HG02973 (cell line): Measurements from ENCODE around the gene COL10A1.

Experiments used
- ATAC-seq: cut with Tn5 transposase; IDR thresholded peaks from one replicate; pipeline ENCODE4 v1.9.1; 2021; ENCODE audit warnings: moderate library complexity; ENCODE audit not compliant: unreplicated experiment

The COL10A1 gene

GRCh38 chr6:116088946-116089345, 37.0 kb downstream of the COL10A1 start:
- ATAC-seq, result no peak

DNA sequence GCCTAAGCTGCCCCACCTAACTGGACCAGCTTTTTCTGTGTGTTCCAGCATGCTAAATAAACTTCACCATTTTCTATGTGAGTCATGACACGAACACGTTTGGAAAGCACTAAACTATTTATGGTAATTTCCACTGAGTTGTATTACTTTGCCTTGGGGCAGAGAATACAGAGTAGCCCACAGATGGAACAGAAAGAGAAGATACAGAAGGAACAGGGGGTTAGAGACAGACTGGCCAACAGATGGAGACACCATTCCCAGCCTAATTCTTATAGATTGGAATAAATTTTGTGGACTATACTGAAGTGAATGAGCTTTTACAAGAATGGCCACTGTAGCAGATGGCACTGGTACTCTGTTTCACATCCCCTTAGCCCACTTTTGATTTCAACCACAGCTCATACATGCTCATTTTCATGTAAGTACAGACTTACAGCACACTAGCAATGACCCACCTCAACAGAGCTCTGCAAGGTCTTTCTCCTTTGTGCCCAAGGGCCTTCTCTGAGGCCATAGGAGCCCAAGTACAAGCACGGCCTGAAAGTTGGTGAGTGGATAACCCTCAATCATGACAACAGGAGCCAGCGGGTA, 38.4 kb downstream of the COL10A1 start:
- peak; percentile 95 for ATAC-seq

GRCh38 chr6:116084284-116084683, 41.6 kb downstream of the COL10A1 start:
- ATAC-seq, result no peak

GRCh38 chr6:116083052-116083451, 42.9 kb downstream of the COL10A1 start:
- ATAC-seq, result no peak

GRCh38 chr6:116078945-116079344, 47.0 kb downstream of the COL10A1 start:
- no peak for ATAC-seq

- ATAC-seq, result no peak
Measured at GRCh38 chr6:116078522-116078921, 47.4 kb downstream of the COL10A1 start.

DNA sequence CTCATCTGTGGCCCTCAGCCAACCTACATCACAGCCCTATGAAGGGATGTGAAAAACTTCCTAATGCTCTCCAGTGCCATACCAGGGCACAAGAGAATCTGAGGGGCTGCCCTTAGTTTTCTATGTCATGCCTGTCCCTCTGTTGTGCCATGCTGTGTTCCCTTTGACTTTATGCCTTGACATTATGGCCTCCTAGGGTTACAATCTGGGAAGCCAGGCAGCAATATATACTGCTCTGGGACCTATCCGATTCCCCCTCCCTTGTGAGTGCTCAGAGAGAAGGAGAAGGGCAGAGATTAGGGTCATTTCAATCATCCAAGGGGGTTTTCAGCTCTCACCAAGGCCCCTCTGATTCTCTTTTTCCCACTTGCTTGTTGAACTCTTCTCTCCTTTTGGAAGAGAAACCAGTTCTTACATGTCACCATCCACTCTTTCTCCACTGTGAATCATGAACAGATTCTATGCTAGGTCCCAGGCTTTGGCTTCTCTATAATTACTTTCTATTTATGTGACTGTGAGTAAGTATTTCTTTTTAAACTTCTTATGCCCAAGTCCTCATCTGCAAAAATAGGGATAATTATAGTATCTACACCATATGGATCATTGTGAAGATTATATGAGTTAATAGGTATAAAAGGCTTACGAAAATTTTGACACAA, 51.1 kb downstream of the COL10A1 start:
- no peak for ATAC-seq

- no peak for ATAC-seq
Measured at GRCh38 chr6:116073765-116074440, 52.0 kb downstream of the COL10A1 start.

DNA sequence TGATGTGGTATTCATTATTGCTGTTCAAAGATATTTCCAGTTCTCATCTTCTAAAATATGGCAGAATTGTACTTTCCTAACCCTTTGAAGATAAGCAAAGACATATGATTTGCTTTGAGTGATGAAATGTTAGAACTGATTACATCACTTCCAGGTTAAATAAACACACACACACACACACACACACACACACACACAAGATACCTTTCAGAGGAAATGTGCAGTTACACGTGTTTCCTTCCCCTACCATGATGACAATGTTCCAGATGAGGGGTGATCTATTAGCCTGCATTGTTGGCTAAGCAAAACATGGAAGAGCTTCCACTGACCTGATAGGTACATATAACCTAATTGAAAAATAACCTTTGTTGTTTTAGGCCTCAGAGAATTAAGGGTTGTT, 53.6 kb downstream of the COL10A1 start:
- ATAC-seq, result no peak

GRCh38 chr6:116070616-116071389, 55.1 kb downstream of the COL10A1 start:
- ATAC-seq, result no peak

DNA sequence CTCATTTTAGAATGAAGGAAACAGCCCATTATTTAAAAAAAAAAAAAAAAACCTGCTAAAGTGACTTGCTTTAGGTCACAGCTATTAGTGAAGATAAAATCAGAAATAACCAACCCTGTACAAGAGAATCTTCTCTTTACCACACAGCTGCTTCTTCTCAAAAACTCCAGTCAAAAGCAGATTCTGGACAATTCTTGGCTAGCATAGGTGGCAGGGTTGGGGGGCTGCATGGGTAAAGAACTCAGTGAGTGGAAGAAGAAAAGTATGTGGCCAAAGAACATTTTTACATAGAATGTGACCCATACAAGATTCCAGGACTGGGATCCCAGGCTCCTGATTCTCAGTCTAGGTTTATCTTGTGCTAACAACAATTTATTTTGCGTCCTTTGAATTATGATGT, 55.8 kb downstream of the COL10A1 start:
- no peak for ATAC-seq
